HepG2 (cell line): Measurements from ENCODE around the gene EMC9. TPM values are rescaled to one million over a fixed set of nuclear protein-coding genes. Genes with fewer than 3 reads are reported as not detected.
A peak's percentile ranks its signal among the peaks of the same experiment; 100 is the strongest.

Experiments used
- ARNTL ChIP-seq: sonication (generic); formaldehyde crosslinking; IDR thresholded peaks from 2 replicates; pipeline ENCODE4 v1.4.0; 2020; ENCODE audit warnings: mild to moderate bottlenecking, missing genetic modification reagents
- CCAR2 ChIP-seq: fragments of 200-400 bp; formaldehyde crosslinking; optimal IDR thresholded peaks from 2 replicates; pipeline ENCODE3; 2018; ENCODE audit warnings: low read depth, mild to moderate bottlenecking, low read length, moderate library complexity
- DMAP1 ChIP-seq: IDR thresholded peaks from 2 replicates; pipeline ENCODE4 v1.6.1; 2016
- JDP2 ChIP-seq: sonication (generic); formaldehyde crosslinking; IDR thresholded peaks from 2 replicates; pipeline ENCODE4 v1.8.1; 2022; ENCODE audit warnings: missing genetic modification reagents, borderline replicate concordance
- NCOA2 ChIP-seq: sonication (generic); formaldehyde crosslinking; IDR thresholded peaks from 2 replicates; pipeline ENCODE4 v1.8.0; 2022; ENCODE audit warnings: inconsistent platforms
- NFE2L2 ChIP-seq: fragments of 150-350 bp; IDR thresholded peaks from 2 replicates; pipeline ENCODE4 v1.6.1; 2014; ENCODE audit warnings: low read length
- NONO ChIP-seq, 2 experiments: fragments of 450-650 bp in 1 of 2; sonication (generic) in 1 of 2; formaldehyde crosslinking in 1 of 2; IDR thresholded peaks in 1 of 2; conservative IDR thresholded peaks in 1 of 2; 2 replicates each; pipeline versions ENCODE4 v1.6.1 to v1.8.0; 2017 to 2022; ENCODE audit warnings: mild to moderate bottlenecking in 1 of 2, missing genetic modification reagents in 1 of 2, moderate library complexity in 1 of 2
- POLR2AphosphoS5 ChIP-seq: IDR thresholded peaks from 2 replicates; pipeline ENCODE4 v1.6.1; 2012; ENCODE audit warnings: low read depth, low read length
- PRDM10 ChIP-seq: sonication (generic); formaldehyde crosslinking; IDR thresholded peaks from 2 replicates; pipeline ENCODE4 v1.4.0; 2020; ENCODE audit warnings: low read depth, missing genetic modification reagents
- SAP130 ChIP-seq: IDR thresholded peaks from 2 replicates; pipeline ENCODE4 v1.6.1; 2016; ENCODE audit warnings: low read depth
- SKIL ChIP-seq: sonication (generic); formaldehyde crosslinking; IDR thresholded peaks from 2 replicates; pipeline ENCODE4 v1.8.0; 2022; ENCODE audit warnings: missing genetic modification reagents, mild to moderate bottlenecking, moderate library complexity, borderline replicate concordance
- TBP ChIP-seq: sonication (generic); formaldehyde crosslinking; IDR thresholded peaks from 2 replicates; pipeline ENCODE4 v1.5.0; 2020; ENCODE audit warnings: missing genetic modification reagents
- TEAD2 ChIP-seq: sonication (generic); formaldehyde crosslinking; IDR thresholded peaks from 2 replicates; pipeline ENCODE4 v1.9.0; 2021; ENCODE audit warnings: missing genetic modification reagents
- TOE1 ChIP-seq: sonication (generic); formaldehyde crosslinking; IDR thresholded peaks from 2 replicates; pipeline ENCODE4 v1.4.0; 2020; ENCODE audit warnings: mild to moderate bottlenecking, missing genetic modification reagents
- TRAFD1 ChIP-seq: sonication (generic); formaldehyde crosslinking; IDR thresholded peaks from 2 replicates; pipeline ENCODE4 v1.5.1; 2020; ENCODE audit warnings: missing genetic modification reagents, mild to moderate bottlenecking, borderline replicate concordance
- ZBTB14 ChIP-seq: sonication (generic); formaldehyde crosslinking; IDR thresholded peaks from 2 replicates; pipeline ENCODE4 v1.4.0; 2020; ENCODE audit warnings: missing genetic modification reagents
- ZBTB42 ChIP-seq: sonication (generic); formaldehyde crosslinking; IDR thresholded peaks from 2 replicates; pipeline ENCODE4 v1.5.0; 2020; ENCODE audit warnings: mild to moderate bottlenecking, missing genetic modification reagents
- ZNF430 ChIP-seq: sonication (generic); formaldehyde crosslinking; IDR thresholded peaks from 2 replicates; pipeline ENCODE4 v1.9.0; 2021; ENCODE audit warnings: mild to moderate bottlenecking, missing genetic modification reagents
- ZNF558 ChIP-seq: sonication (generic); formaldehyde crosslinking; IDR thresholded peaks from 2 replicates; pipeline ENCODE4 v1.9.0; 2022; ENCODE audit warnings: mild to moderate bottlenecking, missing genetic modification reagents, borderline replicate concordance
- polyA plus RNA-seq, 8 experiments: library from polyadenylated mRNA; depleted of rRNA in 3 of 8; stranded (reverse) in 7 of 8; unstranded in 1 of 8; fragments of >200 nt; fragmentation: Illumina TruSeq in 4 of 8; extraction: Trizol in 4 of 8; gene quantifications; 2 replicates each; pipeline versions ENCODE4 v1.2.1 to v1.2.3, GENCODE V29; 2011 to 2016; ENCODE audit warnings: low read depth in 4 of 8, missing spikeins in 1 of 8, mixed read lengths in 1 of 8; ENCODE audit not compliant: insufficient read depth in 1 of 8
- total RNA-seq, 5 experiments: library from RNA; depleted of rRNA; stranded (reverse); fragments of >200 nt; fragmentation: Illumina TruSeq; extraction: Trizol; gene quantifications; 2 replicates each; pipeline ENCODE4 v1.2.3, GENCODE V29; 2016; ENCODE audit warnings: low read depth in 1 of 5

The EMC9 gene
- total and polyA plus RNA-seq, 2 of the 13 experiments (the other 11 are each of a cell fraction or from before 2014, with no cell fraction given), result 60.5 to 78.7 TPM

- TF ChIP-seq PRDM10 (CRISPR knock-in tag) (peak; percentile 88), ZBTB14 (CRISPR knock-in tag) (peak; percentile 49; the same call in 1 of the 2 replicates), SKIL (CRISPR knock-in tag) (no peak), NFE2L2 (no peak; the same call in 1 of the 2 replicates), ZNF430 (peak; percentile 98), NCOA2 (CRISPR knock-in tag) (peak; percentile 77; the same call in 1 of the 2 replicates), TBP (CRISPR knock-in tag) (no peak), NONO (IDR thresholded peaks at IDR 0.05) (no peak), NONO (CRISPR knock-in tag; conservative IDR thresholded peaks at IDR 0.05) (no peak), CCAR2 (peak; percentile 77), TEAD2 (CRISPR knock-in tag) (peak; percentile 87; the same call in 1 of the 2 replicates), ARNTL (CRISPR knock-in tag) (peak; percentile 94), POLR2AphosphoS5 (peak; percentile 92), SAP130 (CRISPR knock-in tag) (peak; percentile 99), DMAP1 (CRISPR knock-in tag) (peak; percentile 100), ZBTB42 (CRISPR knock-in tag) (no peak), TRAFD1 (peak; percentile 90; the same call in 1 of the 2 replicates), TOE1 (CRISPR knock-in tag) (no peak; the same call in 1 of the 2 replicates), ZNF558 (no peak), JDP2 (CRISPR knock-in tag) (no peak)
Measured at GRCh38 chr14:24114532-24115421, 26.6 kb downstream of the EMC9 start, which contains the start of the genes DCAF11 and NRL (continued).
